Keratinocyte (primary cell): ENCODE results near the gene GPANK1. TPM values are rescaled to one million over a fixed set of nuclear protein-coding genes. Genes with fewer than 3 reads are reported as not detected.
A peak's percentile ranks its signal among the peaks of the same experiment; 100 is the strongest.

Experiments used
- DNase-seq: peaks from one replicate; pipeline ENCODE4 v3.0.0-alpha.2; 2011; ENCODE audit warnings: low read depth, missing footprints, low spot score
- FAIRE-seq: peaks from 2 replicates; lab custom pipeline; 2011; peaks lifted over from hg19 to GRCh38; lab: Jason Lieb, UNC
- H2AFZ ChIP-seq: 2 replicates; pipeline ENCODE4 v1.6.0; 2012; ENCODE audit warnings: low read length, control low read depth, inconsistent platforms; ENCODE audit not compliant: control insufficient read depth
- H3K27ac ChIP-seq: 2 replicates; pipeline ENCODE4 v1.5.1; 2011; ENCODE audit warnings: low read length; ENCODE audit not compliant: control insufficient read depth, insufficient read depth
- H3K27me3 ChIP-seq: 3 replicates; pipeline ENCODE4 v1.6.0; 2011; ENCODE audit warnings: low read length; ENCODE audit not compliant: control insufficient read depth, insufficient read depth; ENCODE audit errors: extremely low read depth
- H3K36me3 ChIP-seq, 2 experiments: 2 replicates in 1 of 2; 3 replicates in 1 of 2; pipeline ENCODE4 v1.5.1; 2011; ENCODE audit warnings: low read length in 2 of 2, mild to moderate bottlenecking in 1 of 2; ENCODE audit not compliant: control insufficient read depth in 2 of 2, insufficient read depth in 2 of 2; ENCODE audit errors: extremely low read depth in 1 of 2
- H3K4me1 ChIP-seq: 3 replicates; pipeline ENCODE4 v1.5.1; 2011; ENCODE audit warnings: low read length; ENCODE audit not compliant: control insufficient read depth, insufficient read depth; ENCODE audit errors: extremely low read depth
- H3K4me2 ChIP-seq: 3 replicates; pipeline ENCODE4 v1.6.0; 2011; ENCODE audit warnings: low read depth, low read length; ENCODE audit not compliant: control insufficient read depth, insufficient read depth; ENCODE audit errors: extremely low read depth
- H3K4me3 ChIP-seq, 3 experiments: fragments of 200-600 bp in 1 of 3; sonication (generic) in 1 of 3; 2 replicates in 2 of 3; 3 replicates in 1 of 3; pipeline ENCODE4 v1.5.1; 2011 to 2016; ENCODE audit warnings: low read length in 3 of 3, mild to moderate bottlenecking in 3 of 3, control low read depth in 2 of 3, inconsistent platforms in 1 of 3, low read depth in 1 of 3, mixed read lengths in 1 of 3, mixed run types in 1 of 3, moderate library complexity in 1 of 3; ENCODE audit not compliant: control insufficient read depth in 2 of 3, insufficient read depth in 2 of 3; ENCODE audit errors: extremely low read depth in 1 of 3
- H3K79me2 ChIP-seq: 2 replicates; pipeline ENCODE4 v1.6.0; 2012; ENCODE audit warnings: low read length; ENCODE audit not compliant: control insufficient read depth, insufficient read depth
- H3K9ac ChIP-seq: 3 replicates; pipeline ENCODE4 v1.6.0; 2011; ENCODE audit warnings: low read length; ENCODE audit not compliant: control insufficient read depth, insufficient read depth; ENCODE audit errors: extremely low read depth
- H3K9me1 ChIP-seq: 3 replicates; pipeline ENCODE4 v1.6.0; 2011; ENCODE audit warnings: low read length; ENCODE audit not compliant: control insufficient read depth, insufficient read depth; ENCODE audit errors: extremely low read depth
- H3K9me3 ChIP-seq: 2 replicates; pipeline ENCODE4 v1.5.1; 2012; ENCODE audit warnings: low read depth, low read length; ENCODE audit not compliant: control insufficient read depth
- H4K20me1 ChIP-seq: 3 replicates; pipeline ENCODE4 v1.6.0; 2011; ENCODE audit warnings: low read length; ENCODE audit not compliant: control insufficient read depth, insufficient read depth; ENCODE audit errors: extremely low read depth
- EZH2 ChIP-seq: IDR thresholded peaks from one replicate; pipeline ENCODE4 v1.6.1; 2012; ENCODE audit warnings: inconsistent platforms, mild to moderate bottlenecking, low read length, moderate library complexity
- dilution Hi-C: fragments of 300-500 bp; cut with MboI; formaldehyde crosslinking; loops from one replicate; pipeline ENCODE4 v1.7.0; 2020; ENCODE audit warnings: low sequenced_read_pairs; ENCODE audit not compliant: extremely low pct_ligation_motif_present
- polyA plus RNA-seq, 5 experiments: library from polyadenylated mRNA; depleted of rRNA in 3 of 5; stranded (reverse) in 3 of 5; stranded (forward) in 1 of 5; unstranded in 1 of 5; fragments of >200 nt; gene quantifications; 1 replicate in 1 of 5; 2 replicates in 3 of 5; 3 replicates in 1 of 5; pipeline versions ENCODE4 v1.2.1 to v1.2.3, GENCODE V29; 2011 to 2012; ENCODE audit warnings: missing spikeins in 2 of 5, low read depth in 1 of 5, low replicate concordance in 1 of 5
- TF ChIP-seq, protein P1 (sequence below), 3 experiments: IDR thresholded peaks in 1 of 3; conservative IDR thresholded peaks in 1 of 3; optimal IDR thresholded peaks in 1 of 3; 2 replicates in 2 of 3; 3 replicates in 1 of 3; pipeline versions ENCODE3 to v1.5.1; 2011; ENCODE audit warnings: low read length in 3 of 3, mild to moderate bottlenecking in 3 of 3, moderate library complexity in 2 of 3, control low read depth in 1 of 3, inconsistent platforms in 1 of 3; ENCODE audit not compliant: insufficient read depth in 2 of 3; ENCODE audit errors: extremely low read depth in 1 of 3

GPANK1 gene
- polyA plus RNA-seq, 1 donor (not counting 4 experiments of a cell fraction or from before 2014, with no cell fraction given), result 10.0 TPM

DNA sequence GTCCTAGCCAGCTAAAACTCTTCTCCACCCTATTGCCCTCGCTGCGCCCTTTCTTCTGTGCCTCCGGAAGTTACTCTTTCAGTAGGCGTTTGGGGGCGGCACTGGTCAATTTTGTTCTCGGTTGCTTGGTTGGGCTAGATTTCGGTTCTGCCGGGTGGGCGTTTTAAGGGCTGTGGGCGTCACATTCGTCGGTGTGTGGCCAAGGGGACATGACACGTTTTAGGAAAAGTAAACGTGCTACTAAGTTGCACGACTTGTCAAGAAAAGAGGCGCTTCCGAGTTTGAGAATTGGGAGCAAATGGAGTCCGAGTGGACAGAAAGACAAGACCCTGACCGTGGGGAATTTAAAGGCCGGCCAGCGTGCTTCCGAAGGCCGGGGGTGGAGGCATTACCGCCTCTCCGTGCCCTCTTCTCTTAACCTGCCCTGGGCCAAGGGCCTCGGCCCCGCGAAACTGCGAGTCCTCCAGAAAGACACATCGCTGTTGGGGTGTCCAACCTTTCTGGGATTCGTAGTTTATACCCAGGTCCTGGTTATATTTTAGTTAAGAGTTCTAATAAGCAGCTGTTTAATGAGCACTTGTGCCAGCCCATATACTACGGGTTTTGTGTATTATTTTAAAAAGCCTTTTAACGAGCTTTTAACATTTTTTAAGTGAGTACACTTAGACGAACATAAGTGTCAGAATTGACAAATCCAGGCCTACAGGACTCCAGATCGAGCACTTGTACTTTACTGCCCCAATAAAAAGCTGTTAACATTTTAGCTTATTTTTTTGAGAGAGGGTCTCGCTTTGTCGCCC is 11.7 kb downstream of the GPANK1 start:
- Histone ChIP-seq H3K79me2 (peaks cover 46% of the 10 kb centered on the region), H2AFZ (peak overlapping the region; percentile 90), H3K9ac (peak overlapping the region; percentile 99), H3K36me3 (peaks cover 16 to 21% of the 10 kb centered on the region in 2 experiments), H3K4me3 (peak overlapping the region; percentile 62 to 96 (median 96)), H3K4me2 (peak overlapping the region; percentile 99), H4K20me1 (peaks cover 4% of the 10 kb centered on the region), H3K9me1 (no peaks in the 10 kb centered on the region), H3K27ac (peak overlapping the region; percentile 100), H3K4me1 (peaks cover 12% of the 10 kb centered on the region), H3K27me3 (no peaks in the 10 kb centered on the region), H3K9me3 (no peaks in the 10 kb centered on the region)
- dilution Hi-C loops, result no loop called here
- TF ChIP-seq, protein P1, sequence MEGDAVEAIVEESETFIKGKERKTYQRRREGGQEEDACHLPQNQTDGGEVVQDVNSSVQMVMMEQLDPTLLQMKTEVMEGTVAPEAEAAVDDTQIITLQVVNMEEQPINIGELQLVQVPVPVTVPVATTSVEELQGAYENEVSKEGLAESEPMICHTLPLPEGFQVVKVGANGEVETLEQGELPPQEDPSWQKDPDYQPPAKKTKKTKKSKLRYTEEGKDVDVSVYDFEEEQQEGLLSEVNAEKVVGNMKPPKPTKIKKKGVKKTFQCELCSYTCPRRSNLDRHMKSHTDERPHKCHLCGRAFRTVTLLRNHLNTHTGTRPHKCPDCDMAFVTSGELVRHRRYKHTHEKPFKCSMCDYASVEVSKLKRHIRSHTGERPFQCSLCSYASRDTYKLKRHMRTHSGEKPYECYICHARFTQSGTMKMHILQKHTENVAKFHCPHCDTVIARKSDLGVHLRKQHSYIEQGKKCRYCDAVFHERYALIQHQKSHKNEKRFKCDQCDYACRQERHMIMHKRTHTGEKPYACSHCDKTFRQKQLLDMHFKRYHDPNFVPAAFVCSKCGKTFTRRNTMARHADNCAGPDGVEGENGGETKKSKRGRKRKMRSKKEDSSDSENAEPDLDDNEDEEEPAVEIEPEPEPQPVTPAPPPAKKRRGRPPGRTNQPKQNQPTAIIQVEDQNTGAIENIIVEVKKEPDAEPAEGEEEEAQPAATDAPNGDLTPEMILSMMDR (optimal IDR thresholded peaks at IDR 0.05 in 1 of 3, IDR thresholded peaks at IDR 0.05 in 1 of 3, conservative IDR thresholded peaks at IDR 0.05 in 1 of 3; ENCODE audit: extremely low read depth in 1 of 3, insufficient read depth in 2 of 3, low read length in 3 of 3), result no peak
- TF ChIP-seq EZH2, result no peak
- DNase-seq (peak; percentile 50), FAIRE-seq (peak; percentile 65)

DNA sequence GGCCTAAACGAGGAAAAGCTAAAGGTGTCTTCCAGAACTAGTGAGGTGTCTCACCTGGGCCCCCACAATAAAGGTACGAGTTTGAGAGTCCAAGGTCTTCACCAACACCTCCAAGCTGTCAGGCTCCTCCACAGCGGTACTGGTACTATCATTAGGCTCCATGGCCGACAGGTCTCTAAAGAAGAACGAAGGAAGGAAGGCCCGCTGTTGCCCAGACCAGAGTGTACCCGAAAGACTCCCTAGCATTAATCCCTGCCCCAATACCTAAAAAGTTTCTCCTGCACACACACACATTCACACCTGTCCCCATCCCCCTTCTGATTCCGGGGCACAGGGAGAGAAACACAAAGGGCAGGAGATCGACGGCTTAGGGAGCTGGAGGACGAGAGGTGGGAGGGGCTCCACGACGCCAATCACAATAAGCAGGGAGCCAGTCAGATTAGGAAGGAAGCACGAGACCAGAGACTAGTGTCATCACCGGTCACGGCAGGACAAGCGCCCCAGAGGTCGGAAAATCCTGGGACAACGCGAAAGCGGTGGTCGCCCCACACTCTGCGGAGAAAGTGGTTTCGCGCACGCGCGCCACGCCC is 13.1 kb downstream of the GPANK1 start:
- Histone ChIP-seq H3K4me3 (peak overlapping the region; percentile 62 to 96 (median 96)), H3K27me3 (no peaks in the 10 kb centered on the region), H3K27ac (peak overlapping the region; percentile 100), H3K36me3 (peaks cover 14 to 28% of the 10 kb centered on the region in 2 experiments), H3K4me1 (peaks cover 12% of the 10 kb centered on the region), H2AFZ (peak overlapping the region; percentile 94), H3K9me3 (no peaks in the 10 kb centered on the region), H3K79me2 (peaks cover 41% of the 10 kb centered on the region), H4K20me1 (peaks cover 4% of the 10 kb centered on the region), H3K9me1 (no peaks in the 10 kb centered on the region), H3K9ac (peak overlapping the region; percentile 99), H3K4me2 (peak overlapping the region; percentile 99)
- no peak for DNase-seq
- dilution Hi-C loops, result no loop called here
- FAIRE-seq, result peak; percentile 17
- TF ChIP-seq, protein P1 (optimal IDR thresholded peaks at IDR 0.05 in 1 of 3, IDR thresholded peaks at IDR 0.05 in 1 of 3, conservative IDR thresholded peaks at IDR 0.05 in 1 of 3; ENCODE audit: extremely low read depth in 1 of 3, insufficient read depth in 2 of 3, low read length in 3 of 3), result no peak
- no peak for TF ChIP-seq EZH2
